DOHH2 (cell line): ENCODE results near the gene LRRC52.

ENCODE experiments used
- CTCF ChIP-seq: fragments of 200-600 bp; sonication (generic); IDR thresholded peaks from one replicate; pipeline ENCODE4 v1.5.1; 2014; ENCODE audit warnings: antibody characterized with exemption, mild to moderate bottlenecking, low read depth, low read length; ENCODE audit not compliant: poor library complexity, severe bottlenecking
- EZH2phosphoT487 ChIP-seq: fragments of 200-600 bp; sonication (generic); IDR thresholded peaks from 2 replicates; pipeline ENCODE4 v1.6.1; 2017; ENCODE audit warnings: borderline replicate concordance, mild to moderate bottlenecking, antibody characterized with exemption, low read length, moderate library complexity, mixed read lengths

- no peak for TF ChIP-seq CTCF
- no peak for TF ChIP-seq EZH2phosphoT487
Measured at GRCh38 chr1:165542647-165543046, 1.2 kb upstream of the LRRC52 start.
